ENCODE data around the gene TTC13. TPM values are rescaled to one million over a fixed set of nuclear protein-coding genes. Genes with fewer than 3 reads are reported as not detected.

The TTC13 gene
- total and polyA plus RNA-seq, 12 donors = 6.6 to 20.7 (median 10.7) TPM

GRCh38 chr1:230860617-230861384 lies 117.9 kb downstream of the TTC13 start:
- TF ChIP-seq POLR2A (IDR thresholded peaks at IDR 0.05) = no peak
- TF ChIP-seq, protein P1, sequence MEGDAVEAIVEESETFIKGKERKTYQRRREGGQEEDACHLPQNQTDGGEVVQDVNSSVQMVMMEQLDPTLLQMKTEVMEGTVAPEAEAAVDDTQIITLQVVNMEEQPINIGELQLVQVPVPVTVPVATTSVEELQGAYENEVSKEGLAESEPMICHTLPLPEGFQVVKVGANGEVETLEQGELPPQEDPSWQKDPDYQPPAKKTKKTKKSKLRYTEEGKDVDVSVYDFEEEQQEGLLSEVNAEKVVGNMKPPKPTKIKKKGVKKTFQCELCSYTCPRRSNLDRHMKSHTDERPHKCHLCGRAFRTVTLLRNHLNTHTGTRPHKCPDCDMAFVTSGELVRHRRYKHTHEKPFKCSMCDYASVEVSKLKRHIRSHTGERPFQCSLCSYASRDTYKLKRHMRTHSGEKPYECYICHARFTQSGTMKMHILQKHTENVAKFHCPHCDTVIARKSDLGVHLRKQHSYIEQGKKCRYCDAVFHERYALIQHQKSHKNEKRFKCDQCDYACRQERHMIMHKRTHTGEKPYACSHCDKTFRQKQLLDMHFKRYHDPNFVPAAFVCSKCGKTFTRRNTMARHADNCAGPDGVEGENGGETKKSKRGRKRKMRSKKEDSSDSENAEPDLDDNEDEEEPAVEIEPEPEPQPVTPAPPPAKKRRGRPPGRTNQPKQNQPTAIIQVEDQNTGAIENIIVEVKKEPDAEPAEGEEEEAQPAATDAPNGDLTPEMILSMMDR (IDR thresholded peaks at IDR 0.05) = no peak
- no peak overlapping the region for H3K27ac ChIP-seq
- intact Hi-C loops (cut with DNase I) = no loop called here

DNA sequence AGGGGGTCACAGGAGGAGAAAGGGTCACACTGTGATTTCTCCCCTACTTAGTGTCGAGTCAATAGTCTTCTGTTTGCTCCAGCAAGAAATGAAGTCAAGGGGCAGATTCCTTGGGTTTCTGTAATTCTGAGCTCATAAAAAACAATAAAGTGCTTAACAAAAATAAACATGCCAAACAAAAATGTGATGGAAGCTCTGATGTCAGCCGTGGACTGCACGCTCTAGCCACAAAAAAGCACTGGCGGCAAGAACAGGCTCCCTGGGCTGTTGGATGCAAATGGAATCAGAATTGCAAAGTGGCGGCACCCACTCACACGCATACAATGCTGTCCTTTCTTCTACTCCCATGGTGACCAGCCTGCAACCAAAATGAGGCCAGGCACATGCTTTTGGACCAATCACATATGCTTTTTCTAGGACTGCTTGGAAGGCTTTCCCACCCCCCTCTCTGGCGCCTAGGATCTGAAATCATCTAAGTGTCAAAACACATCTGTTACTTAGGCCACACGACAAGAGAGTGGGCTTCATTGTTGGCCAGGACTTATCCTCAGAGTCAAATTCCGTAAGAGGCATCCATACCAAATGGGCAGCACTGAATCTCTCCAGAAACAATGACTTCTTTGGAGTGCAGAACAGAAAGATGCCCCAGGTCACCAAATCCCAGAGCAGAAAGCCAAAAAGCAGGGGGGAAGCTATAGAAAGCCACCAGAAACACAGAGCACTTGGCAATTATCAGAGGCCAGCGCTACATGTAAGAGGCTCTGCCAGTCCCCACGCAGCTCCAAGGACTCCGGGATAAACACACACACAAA lies 119.5 kb downstream of the TTC13 start:
- Histone ChIP-seq H3K4me3 (no peak overlapping the region), H3K4me1 (replicated peaks in 1 of 2) (peaks cover 0 to 12% of the 10 kb centered on the region in 2 donors), H3K9me3 (replicated peaks in 1 of 3) (no peaks in the 10 kb centered on the region), H3K36me3 (replicated peaks in 1 of 2) (peaks cover 0 to 6% of the 10 kb centered on the region in 2 donors), H3K27ac (peak overlapping the region in 1 of 5 donors; percentile 62), H3K27me3 (no peaks in the 10 kb centered on the region)
- DNase-seq = peak in 1 of 7 donors; percentile 67
- no peak for TF ChIP-seq POLR2A (IDR thresholded peaks at IDR 0.05)
- TF ChIP-seq, protein P1 (IDR thresholded peaks at IDR 0.05) = no peak
- WGBS, 4 donors = 62 to 69% (median 65%) methylated on average over 12 of the region's 12 CpGs
- intact Hi-C loops (cut with DNase I) = no loop called here

More at GRCh38 chr1:230860617-230861384, 117.9 kb downstream of the TTC13 start:
- Histone ChIP-seq H3K9me3 (replicated peaks in 1 of 3) (no peaks in the 10 kb centered on the region), H3K4me1 (replicated peaks in 1 of 2) (peaks cover 0 to 11% of the 10 kb centered on the region in 2 donors), H3K4me3 (no peak overlapping the region), H3K36me3 (replicated peaks in 1 of 2) (no peaks in the 10 kb centered on the region), H3K27me3 (no peaks in the 10 kb centered on the region)
- WGBS, 4 donors = 87 to 91% (median 89%) methylated on average over 9 of the region's 9 CpGs
- no peak for DNase-seq

DNA sequence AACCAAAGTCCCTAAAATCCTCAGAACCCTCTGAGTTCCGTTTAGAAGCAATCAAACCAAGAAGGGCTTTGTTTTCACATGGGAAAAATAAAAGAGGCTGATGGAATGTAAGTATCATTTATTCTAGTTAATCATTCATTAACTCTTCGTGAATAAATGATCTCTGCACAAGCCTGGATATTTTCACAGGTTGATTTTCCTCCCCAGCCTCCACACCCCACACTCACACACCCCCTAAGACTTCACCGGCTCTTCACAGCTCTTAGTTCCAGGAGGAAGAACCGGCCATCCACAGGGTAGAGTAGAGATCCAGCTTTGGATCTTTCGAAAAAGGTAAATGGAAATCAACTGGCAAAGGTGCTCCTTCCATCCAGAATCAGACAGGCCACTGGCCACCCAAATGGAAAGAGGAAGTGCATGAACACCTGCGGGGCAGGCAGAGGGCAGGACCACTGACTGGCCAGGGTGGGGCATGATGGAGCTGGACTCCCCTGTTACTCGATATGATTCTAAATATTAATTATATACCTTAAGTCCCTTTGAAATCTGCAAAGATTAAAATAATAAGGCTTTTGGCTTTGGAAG lies 120.3 kb downstream of the TTC13 start:
- Histone ChIP-seq H3K27me3 (no peaks in the 10 kb centered on the region), H3K27ac (peak overlapping the region in 2 of 5 donors; percentile 59 to 62), H3K4me1 (replicated peaks in 1 of 2) (peaks cover 0 to 14% of the 10 kb centered on the region in 2 donors), H3K4me3 (no peak overlapping the region), H3K36me3 (replicated peaks in 1 of 2) (peaks cover 0 to 6% of the 10 kb centered on the region in 2 donors), H3K9me3 (replicated peaks in 1 of 3) (no peaks in the 10 kb centered on the region)
- intact Hi-C loops (cut with DNase I) = no loop called here
- 85 to 92% (median 88%) methylated on average over 7 of the region's 7 CpGs for WGBS, 4 donors
- TF ChIP-seq POLR2A (IDR thresholded peaks at IDR 0.05) = no peak
- TF ChIP-seq, protein P1 (IDR thresholded peaks at IDR 0.05) = no peak
- no peak for DNase-seq

GRCh38 chr1:230857822-230858221 lies 120.8 kb downstream of the TTC13 start:
- WGBS, 4 donors = 43 to 80% (median 72%) methylated on average over 1 of the region's 1 CpG
- intact Hi-C loops (cut with DNase I) = no loop called here

More at GRCh38 chr1:230857822-230858221, 120.8 kb downstream of the TTC13 start:
- DNase-seq = no peak
- Histone ChIP-seq H3K4me1 (replicated peaks in 1 of 2) (peaks cover 0 to 11% of the 10 kb centered on the region in 2 donors), H3K4me3 (no peak overlapping the region), H3K27me3 (no peaks in the 10 kb centered on the region), H3K27ac (peak overlapping the region in 2 of 5 donors; percentile 42 to 62), H3K9me3 (replicated peaks in 1 of 3) (no peaks in the 10 kb centered on the region), H3K36me3 (replicated peaks in 1 of 2) (peaks cover 0 to 6% of the 10 kb centered on the region in 2 donors)
- TF ChIP-seq POLR2A (IDR thresholded peaks at IDR 0.05) = no peak
- TF ChIP-seq, protein P1 (IDR thresholded peaks at IDR 0.05) = no peak

Measured in adrenal gland (tissue), 12 donors.